ENCODE measurements around the gene NPTN.
A peak's percentile ranks its signal among the peaks of the same experiment; 100 is the strongest.
"Not testable (repeated sequence)": the region's sequence is repeated elsewhere in the genome, so short reads cannot be mapped to it uniquely, and the experiment has no call there.

The NPTN gene

DNA sequence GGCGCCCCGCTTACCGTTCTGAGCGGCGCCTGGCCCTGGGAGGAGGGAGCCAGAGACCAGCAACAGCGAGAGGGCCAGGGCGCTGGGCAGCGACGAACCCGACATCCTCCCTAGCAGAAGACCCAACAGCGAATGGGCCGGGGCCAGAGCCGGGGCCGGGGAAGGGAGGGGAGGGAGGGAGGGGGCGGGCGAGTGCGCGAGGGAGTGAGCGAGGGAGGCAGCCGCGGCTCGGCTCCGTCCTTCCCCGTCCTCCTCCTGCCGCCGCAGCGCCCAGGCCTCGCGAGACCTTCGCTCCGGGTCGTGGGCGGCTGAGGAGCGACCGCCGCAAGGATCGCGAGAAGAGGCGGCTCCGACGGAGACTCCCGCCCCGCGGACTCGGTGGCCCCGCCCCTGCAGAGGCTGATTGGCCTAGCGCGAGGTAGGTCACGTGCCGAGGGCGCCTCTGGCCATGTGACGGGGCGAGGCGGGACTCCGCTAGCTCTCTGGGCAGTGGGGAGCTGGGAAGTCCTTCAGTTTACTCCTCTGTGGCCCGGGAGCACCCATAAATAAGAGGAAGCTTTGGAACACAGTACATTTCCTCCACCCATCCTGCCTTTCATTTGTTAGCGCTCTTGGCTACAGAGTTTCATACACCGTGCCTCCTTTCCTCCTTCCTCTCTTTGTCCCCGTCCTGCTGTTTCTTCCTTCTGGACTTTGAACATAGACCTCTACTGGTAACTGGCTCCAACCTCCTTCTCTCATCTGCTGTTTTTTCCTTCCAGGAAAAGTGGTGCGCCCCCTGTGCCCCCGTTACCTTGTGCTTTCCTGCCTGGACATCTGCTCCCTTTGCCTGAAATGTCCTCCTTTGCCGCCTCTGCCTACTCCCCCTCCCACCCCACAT lies at the start of gene NPTN:
NPTN (minus strand) TSS at position 279 of the 880 bp plus-strand sequence; CDS start at position 105, 174 bp downstream.
- DNase-seq: peak; percentile 85

- no peak for DNase-seq
Observed at GRCh38 chr15:73682600-73683090, 49.5 kb upstream of the NPTN start.

- no peak for DNase-seq
Observed at GRCh38 chr15:73681856-73682599, 48.8 kb upstream of the NPTN start.

GRCh38 chr15:73681063-73681462 lies 47.9 kb upstream of the NPTN start:
- DNase-seq: no peak

DNA sequence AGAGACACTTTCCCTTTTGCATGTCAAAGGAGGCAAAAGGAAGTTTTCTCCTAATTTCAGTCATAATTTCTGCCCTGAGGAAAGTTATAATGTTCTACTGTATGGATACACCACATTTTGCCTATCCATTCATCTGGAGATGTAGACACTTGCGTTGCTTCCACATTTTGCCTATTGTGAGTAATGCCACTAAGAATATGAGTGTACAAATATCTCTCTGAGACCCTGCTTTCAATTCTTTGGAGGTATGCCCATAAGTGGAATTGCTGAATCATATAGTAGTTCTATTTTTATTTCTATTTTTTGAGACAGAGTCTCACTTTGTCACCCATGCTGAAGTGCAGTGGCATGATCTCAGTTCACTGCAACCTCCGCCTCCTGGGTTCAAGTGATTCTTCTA lies 47.4 kb upstream of the NPTN start:
- no peak for DNase-seq

DNA sequence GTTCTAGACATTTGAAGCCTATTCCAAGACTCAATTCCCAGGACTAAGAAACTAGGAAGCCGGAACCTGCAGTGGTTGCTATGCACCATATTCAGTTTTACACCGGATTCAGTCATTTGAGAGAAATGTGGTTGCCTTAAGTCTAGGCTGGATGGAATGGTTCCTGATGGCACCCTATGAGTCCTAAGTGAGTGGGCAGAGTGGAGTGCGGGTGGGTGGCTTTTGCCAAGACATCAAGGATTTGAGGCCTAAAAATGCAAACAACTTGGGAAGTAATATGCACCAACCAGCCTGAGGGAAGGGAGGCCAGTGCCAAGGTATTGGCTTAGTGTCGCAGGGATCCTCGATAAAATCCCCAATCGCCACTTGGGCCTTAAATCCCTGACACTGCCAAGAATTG lies 46.8 kb upstream of the NPTN start:
- DNase-seq: no peak

GRCh38 chr15:73679180-73679579 lies 46.0 kb upstream of the NPTN start:
- no peak for DNase-seq

GRCh38 chr15:73678498-73678897 lies 45.3 kb upstream of the NPTN start:
- DNase-seq: no peak

DNA sequence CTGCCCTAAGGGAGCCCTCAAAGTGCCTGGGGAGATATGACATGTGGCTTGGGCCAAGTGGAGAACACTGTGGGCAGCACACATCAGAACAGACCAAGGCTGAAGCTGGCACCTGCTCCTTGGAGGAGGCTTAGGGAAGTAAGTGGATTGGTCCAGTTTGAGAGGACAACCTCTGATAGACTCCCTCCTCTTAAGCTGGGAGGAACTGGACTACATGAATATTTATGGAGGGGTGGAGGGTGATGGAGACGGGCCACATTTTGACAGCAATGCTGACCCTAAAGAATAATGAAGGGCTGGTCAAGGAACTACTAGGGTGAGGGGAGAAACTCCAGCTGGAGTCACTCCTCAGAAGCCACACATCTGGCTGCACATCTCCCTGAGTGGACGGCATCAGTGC lies 44.5 kb upstream of the NPTN start:
- DNase-seq: no peak

- DNase-seq: peak; percentile 31
Observed at GRCh38 chr15:73677146-73677607, 44.0 kb upstream of the NPTN start.

- no peak for DNase-seq
Observed at GRCh38 chr15:73674587-73674986, 41.4 kb upstream of the NPTN start.

DNA sequence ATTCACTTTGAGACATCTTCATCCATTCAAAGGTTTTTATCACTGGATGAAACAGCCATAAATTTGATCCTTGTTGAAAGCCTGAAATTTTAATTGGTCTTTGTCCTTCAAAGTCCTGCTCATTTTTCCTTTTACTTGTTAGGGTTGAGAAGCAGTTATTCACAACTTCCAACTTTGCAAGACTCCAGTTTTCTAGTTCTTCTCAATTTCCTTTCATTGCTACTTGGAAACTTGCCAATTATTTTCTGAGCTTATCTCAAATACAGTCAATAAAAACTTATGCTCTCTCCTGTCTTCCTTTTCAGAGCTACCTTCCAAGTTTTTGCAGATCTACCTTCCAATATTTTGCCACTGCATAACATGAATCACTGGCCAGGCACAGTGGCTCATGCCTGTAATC lies 27.3 kb upstream of the NPTN start:
- no peak for DNase-seq

DNA sequence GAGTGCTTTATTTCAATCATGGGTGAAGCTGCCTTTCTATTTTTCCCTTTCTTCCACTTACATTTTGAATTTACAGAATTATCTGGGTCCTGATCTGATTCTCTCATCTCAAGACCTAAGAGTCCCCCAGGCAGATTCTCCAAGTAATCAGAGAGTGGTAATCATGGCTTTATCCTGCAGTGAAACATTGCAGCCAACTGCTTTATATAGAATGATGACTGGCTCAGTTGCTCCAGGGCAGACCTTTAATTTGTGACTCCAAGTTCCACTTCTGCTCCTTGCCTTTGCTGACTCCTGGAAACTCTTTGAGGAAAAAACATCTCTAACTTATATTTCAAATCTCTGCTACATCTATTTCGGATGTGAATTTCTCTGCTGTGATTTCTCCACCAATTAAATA lies 25.5 kb upstream of the NPTN start:
- DNase-seq: no peak

- no peak for DNase-seq
Observed at GRCh38 chr15:73655724-73656123, 22.5 kb upstream of the NPTN start.

- no peak for DNase-seq
Observed at GRCh38 chr15:73654659-73655058, 21.5 kb upstream of the NPTN start.

- no peak for DNase-seq
Observed at GRCh38 chr15:73650416-73651126, 17.4 kb upstream of the NPTN start.

GRCh38 chr15:73648014-73648295 lies 14.8 kb upstream of the NPTN start:
- DNase-seq: no peak

GRCh38 chr15:73647259-73648013 lies 14.2 kb upstream of the NPTN start:
- no peak for DNase-seq

GRCh38 chr15:73639464-73639863 lies 6.3 kb upstream of the NPTN start:
- DNase-seq: not testable (repeated sequence)

DNA sequence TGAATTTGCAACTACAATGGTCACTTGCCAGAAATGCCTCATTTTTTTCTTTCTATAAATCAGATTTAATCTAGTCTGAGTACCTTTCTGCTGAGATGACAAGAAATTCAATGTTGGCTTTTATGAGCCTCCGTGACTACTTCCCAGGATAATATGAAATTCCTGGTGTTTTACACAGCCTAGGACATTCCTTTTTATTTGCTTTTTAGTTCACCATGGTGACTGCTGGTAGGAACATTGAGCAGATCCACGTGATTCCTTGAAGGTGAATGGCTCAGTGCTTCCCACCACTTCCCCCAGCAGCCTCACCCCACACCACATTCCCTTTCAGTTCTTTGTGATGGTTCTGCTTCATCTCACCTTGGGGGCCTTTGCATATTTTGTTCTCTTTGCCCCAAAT lies 4.3 kb upstream of the NPTN start:
- no peak for DNase-seq

DNA sequence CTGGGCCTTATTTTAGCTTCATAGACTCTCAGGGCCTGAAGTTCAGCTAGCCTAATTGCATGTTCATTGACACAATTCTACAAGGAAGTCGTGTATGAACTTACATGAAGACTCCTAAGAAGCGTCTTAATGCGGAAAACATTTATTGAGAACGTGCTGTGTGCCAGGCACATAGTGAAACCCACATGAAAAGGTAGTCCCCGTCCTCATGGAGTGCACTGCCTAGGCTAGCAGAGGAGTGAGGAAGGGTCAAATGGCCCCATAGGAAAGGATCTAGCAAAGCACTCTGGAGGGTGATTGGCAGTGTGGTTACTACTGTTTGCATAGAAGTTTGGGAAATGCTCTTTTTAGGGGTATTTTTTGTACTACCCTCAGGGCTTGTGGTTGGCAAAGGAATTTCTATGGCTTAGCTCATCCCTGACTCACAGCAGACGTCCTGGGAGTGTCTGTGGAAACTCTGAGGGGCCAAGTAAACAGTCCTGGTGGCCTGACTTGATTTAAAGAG lies 854 bp upstream of the NPTN start:
- no peak for DNase-seq

DNA sequence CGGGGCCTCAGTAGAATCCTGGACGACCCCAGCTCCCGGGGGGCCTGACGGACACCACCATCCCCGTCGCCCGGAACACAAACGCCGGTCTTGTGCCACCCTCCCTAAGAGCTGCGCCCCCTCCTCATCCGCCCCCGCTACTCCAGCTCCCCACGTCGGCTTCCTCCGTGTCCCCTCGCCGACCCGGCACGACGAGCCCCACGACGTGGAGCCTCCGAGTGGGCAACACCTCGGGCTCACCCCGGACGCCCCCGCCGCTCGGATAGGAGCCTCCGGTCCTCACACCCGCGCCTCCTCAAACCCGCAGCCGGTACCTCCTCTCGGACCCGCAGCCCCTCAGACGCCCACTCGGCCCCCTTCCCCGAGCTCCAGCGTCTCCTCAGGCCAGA lies 525 bp downstream of the NPTN start:
- no peak for DNase-seq

Data from NCI-H1694 treated with DMSO at 0.1 percent for 48 hours (cell line).